Upper lobe of left lung (tissue), 6 donors: ENCODE data around the gene AGR3. TPM values are rescaled to one million over a fixed set of nuclear protein-coding genes. Genes with fewer than 3 reads are reported as not detected.

ENCODE experiments used
- ATAC-seq, 2 donors: fragments of 200-7000 bp; cut with Tn5 transposase; one replicate each; pipeline ENCODE4 v1.9.1; 2022; ENCODE audit warnings: mild to moderate bottlenecking in 2 of 2, moderate library complexity in 2 of 2; ENCODE audit not compliant: low FRiP score in 2 of 2
- DNase-seq, 2 donors: peaks; one replicate each; pipeline ENCODE4 v3.0.0-alpha.2; 2019 to 2020
- H3K27ac ChIP-seq, 4 donors: fragments of 200-600 bp; sonication (generic); one replicate each; pipeline ENCODE4 v1.5.1; 2016 to 2019
- H3K27me3 ChIP-seq, 4 donors: fragments of 200-600 bp; sonication (generic); one replicate each; pipeline ENCODE4 v1.5.1; 2017 to 2019
- H3K36me3 ChIP-seq, 4 donors: fragments of 200-600 bp; sonication (generic); one replicate each; pipeline ENCODE4 v1.5.1; 2016 to 2019
- H3K4me1 ChIP-seq, 4 donors: fragments of 200-600 bp; sonication (generic); one replicate each; pipeline ENCODE4 v1.5.1; 2018 to 2019
- H3K4me3 ChIP-seq, 4 donors: fragments of 200-600 bp; sonication (generic); one replicate each; pipeline ENCODE4 v1.5.1; 2017 to 2019; ENCODE audit warnings: mild to moderate bottlenecking in 2 of 4, moderate library complexity in 1 of 4
- H3K9me3 ChIP-seq, 4 donors: fragments of 200-600 bp; sonication (generic); one replicate each; pipeline ENCODE4 v1.5.1; 2018 to 2019
- EP300 ChIP-seq, 4 donors: sonication (generic); formaldehyde crosslinking; IDR thresholded peaks; one replicate each; pipeline ENCODE4 v1.5.1; 2017; ENCODE audit warnings: antibody characterized with exemption in 4 of 4, control low read depth in 2 of 4
- POLR2A ChIP-seq, 4 donors: fragments of 450-650 bp; IDR thresholded peaks; one replicate each; pipeline ENCODE4 v1.5.1; 2016 to 2017; ENCODE audit warnings: antibody characterized with exemption in 4 of 4, mild to moderate bottlenecking in 2 of 4
- POLR2AphosphoS5 ChIP-seq, 2 donors: sonication (generic); formaldehyde crosslinking; IDR thresholded peaks; one replicate each; pipeline ENCODE4 v1.5.1; 2017; ENCODE audit warnings: antibody characterized with exemption in 2 of 2
- WGBS, 2 donors: methylation state at CpG; one replicate each; pipeline ENCODE4 v1.1.5; 2017 to 2018; 5-methylcytosine and 5-hydroxymethylcytosine counted together
- total RNA-seq, 6 donors: library from RNA; depleted of rRNA in 4 of 6; stranded (reverse); fragments of >200 nt in 4 of 6; gene quantifications; one replicate each; pipeline versions ENCODE4 v1.1.0 to v1.2.1, GENCODE V29; 2016 to 2021
- TF ChIP-seq, protein P1 (sequence below), 6 experiments: fragments of 450-650 bp in 4 of 6; fragments of 200-600 bp in 2 of 6; sonication (generic) in 2 of 6; IDR thresholded peaks; one replicate each; pipeline ENCODE4 v1.5.1; 2016 to 2019; ENCODE audit warnings: antibody characterized with exemption in 6 of 6
- donor health status: DM: no; HTN: no; CAD: no; lungs with moderate emphysema.
- donor health status: DM: no; HTN: yes; CAD: no; lungs with severe emphysema.

Gene AGR3
- total RNA-seq, 6 donors from 2014 or later = 10.5 to 209 (median 74.6) TPM

DNA sequence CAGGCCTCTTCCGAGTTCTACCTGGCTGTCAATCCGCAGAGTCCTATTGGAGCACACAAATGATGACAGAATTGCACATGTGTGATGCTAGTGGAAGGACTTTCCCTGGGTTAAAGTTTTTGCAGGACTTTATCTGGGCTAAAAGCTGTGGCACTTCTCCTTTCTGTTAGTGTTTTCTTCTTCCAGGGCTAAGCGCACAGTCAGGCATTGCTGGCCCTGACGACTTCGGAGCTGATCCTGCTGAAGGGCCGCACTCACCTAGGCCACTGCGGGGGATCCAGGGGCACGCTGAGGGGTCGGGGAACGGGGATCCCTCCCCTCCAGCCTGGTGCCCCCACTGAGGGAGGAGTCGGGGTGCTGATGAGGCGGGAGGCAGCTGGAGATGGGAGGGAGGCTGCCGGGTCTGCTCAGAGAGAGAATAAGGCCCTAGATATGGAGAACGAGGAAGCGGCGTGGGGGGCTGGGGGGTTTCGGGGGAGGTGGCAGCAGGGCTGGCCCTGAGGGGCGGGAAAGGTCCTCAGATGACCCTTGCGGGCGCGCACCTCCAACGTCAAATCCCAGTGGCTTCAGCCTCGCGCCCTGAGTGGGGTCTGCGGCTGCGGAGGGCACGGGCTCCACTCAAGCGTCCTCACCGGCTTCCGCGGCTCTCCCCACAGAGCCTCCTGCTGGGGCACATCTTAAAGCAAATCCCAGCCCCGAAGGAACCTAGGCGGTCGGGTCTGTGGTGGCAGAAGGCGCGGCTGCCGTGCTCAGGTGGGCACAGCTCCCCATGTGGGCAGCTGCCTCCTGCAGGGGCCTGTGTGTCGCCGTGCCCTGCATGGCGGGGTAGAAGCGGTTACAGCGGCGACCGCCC, 30.9 kb downstream of the AGR3 start:
- H3K36me3 ChIP-seq = no peaks in the 10 kb centered on the region
- ATAC-seq = peak; percentile 20 to 25
- no peaks in the 10 kb centered on the region for H3K27me3 ChIP-seq
- no peaks in the 10 kb centered on the region for H3K9me3 ChIP-seq
- H3K4me3 ChIP-seq = peak overlapping the region in 1 of 4 donors; percentile 12
- DNase-seq = peak in 1 of 2 donors; percentile 77
- 74 to 90% methylated on average over 31 to 44 of the region's 44 CpGs for WGBS, 2 donors
- peaks cover 0 to 7% (median 4%) of the 10 kb centered on the region in 4 donors for H3K4me1 ChIP-seq
- H3K27ac ChIP-seq = no peak overlapping the region
- TF ChIP-seq, protein P1, sequence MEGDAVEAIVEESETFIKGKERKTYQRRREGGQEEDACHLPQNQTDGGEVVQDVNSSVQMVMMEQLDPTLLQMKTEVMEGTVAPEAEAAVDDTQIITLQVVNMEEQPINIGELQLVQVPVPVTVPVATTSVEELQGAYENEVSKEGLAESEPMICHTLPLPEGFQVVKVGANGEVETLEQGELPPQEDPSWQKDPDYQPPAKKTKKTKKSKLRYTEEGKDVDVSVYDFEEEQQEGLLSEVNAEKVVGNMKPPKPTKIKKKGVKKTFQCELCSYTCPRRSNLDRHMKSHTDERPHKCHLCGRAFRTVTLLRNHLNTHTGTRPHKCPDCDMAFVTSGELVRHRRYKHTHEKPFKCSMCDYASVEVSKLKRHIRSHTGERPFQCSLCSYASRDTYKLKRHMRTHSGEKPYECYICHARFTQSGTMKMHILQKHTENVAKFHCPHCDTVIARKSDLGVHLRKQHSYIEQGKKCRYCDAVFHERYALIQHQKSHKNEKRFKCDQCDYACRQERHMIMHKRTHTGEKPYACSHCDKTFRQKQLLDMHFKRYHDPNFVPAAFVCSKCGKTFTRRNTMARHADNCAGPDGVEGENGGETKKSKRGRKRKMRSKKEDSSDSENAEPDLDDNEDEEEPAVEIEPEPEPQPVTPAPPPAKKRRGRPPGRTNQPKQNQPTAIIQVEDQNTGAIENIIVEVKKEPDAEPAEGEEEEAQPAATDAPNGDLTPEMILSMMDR (IDR thresholded peaks at IDR 0.05) = no peak
- TF ChIP-seq POLR2A (IDR thresholded peaks at IDR 0.05) = no peak
- no peak for TF ChIP-seq EP300 (IDR thresholded peaks at IDR 0.05)
- no peak for TF ChIP-seq POLR2AphosphoS5 (IDR thresholded peaks at IDR 0.05)

- ATAC-seq = no peak
- peaks cover 0 to 7% (median 4%) of the 10 kb centered on the region in 4 donors for H3K4me1 ChIP-seq
Observed at GRCh38 chr7:16849296-16850148, 32.3 kb downstream of the AGR3 start.

DNA sequence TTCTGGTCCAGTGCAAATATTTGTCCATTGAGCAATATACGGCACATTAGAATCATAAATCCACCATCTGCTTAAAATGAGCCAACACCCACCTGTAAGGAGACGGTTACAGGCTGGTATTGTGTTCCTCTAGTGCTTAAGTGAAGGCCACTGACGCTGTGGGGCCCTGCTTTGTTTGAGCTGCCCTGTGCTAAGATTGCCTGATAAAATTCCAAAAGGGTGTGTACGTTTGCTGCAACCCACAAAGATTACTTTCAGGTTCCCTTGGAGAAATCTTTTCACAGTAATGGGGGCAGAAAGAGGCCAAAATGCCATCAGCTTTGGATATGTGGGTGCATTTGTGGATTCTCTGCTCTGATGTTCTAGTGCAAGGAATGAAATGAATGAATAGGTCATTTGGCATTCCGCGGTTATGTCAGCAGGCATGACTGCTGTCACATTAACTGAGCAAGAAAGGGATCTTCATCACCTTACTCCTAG, 34.4 kb downstream of the AGR3 start:
- Histone ChIP-seq H3K4me1 (peaks cover 0 to 7% (median 4%) of the 10 kb centered on the region in 4 donors), H3K4me3 (no peak overlapping the region), H3K9me3 (no peaks in the 10 kb centered on the region), H3K27ac (peak overlapping the region in 3 of 4 donors; percentile 3 to 27 (median 24)), H3K36me3 (no peaks in the 10 kb centered on the region), H3K27me3 (no peaks in the 10 kb centered on the region)
- TF ChIP-seq POLR2A (IDR thresholded peaks at IDR 0.05) (no peak), EP300 (IDR thresholded peaks at IDR 0.05) (peak in 1 of 4 donors; percentile 20)
- peak; percentile 78 to 90 for ATAC-seq
- peak in 1 of 2 donors; percentile 83 for DNase-seq
- WGBS, 2 donors = 45 to 55% methylated on average over 6 of the region's 6 CpGs

More at GRCh38 chr7:16849296-16850148, 32.3 kb downstream of the AGR3 start:
- H3K27ac ChIP-seq = no peak overlapping the region
- H3K4me3 ChIP-seq = no peak overlapping the region
- 87 to 94% methylated on average over 12 of the region's 12 CpGs for WGBS, 2 donors
- no peaks in the 10 kb centered on the region for H3K9me3 ChIP-seq
- no peak for TF ChIP-seq POLR2A (IDR thresholded peaks at IDR 0.05)
- no peak for TF ChIP-seq EP300 (IDR thresholded peaks at IDR 0.05)
- TF ChIP-seq POLR2AphosphoS5 (IDR thresholded peaks at IDR 0.05) = no peak
- TF ChIP-seq, protein P1 (IDR thresholded peaks at IDR 0.05) = no peak
- H3K36me3 ChIP-seq = no peaks in the 10 kb centered on the region
- no peak for DNase-seq
- no peaks in the 10 kb centered on the region for H3K27me3 ChIP-seq

GRCh38 chr7:16846601-16847165, 35.1 kb downstream of the AGR3 start:
- peaks cover 0 to 7% (median 4%) of the 10 kb centered on the region in 4 donors for H3K4me1 ChIP-seq
- H3K9me3 ChIP-seq = no peaks in the 10 kb centered on the region
- TF ChIP-seq POLR2AphosphoS5 (IDR thresholded peaks at IDR 0.05) (no peak), POLR2A (IDR thresholded peaks at IDR 0.05) (no peak), EP300 (IDR thresholded peaks at IDR 0.05) (no peak)
- TF ChIP-seq, protein P1 (IDR thresholded peaks at IDR 0.05) = no peak
- no peaks in the 10 kb centered on the region for H3K36me3 ChIP-seq
- no peak overlapping the region for H3K4me3 ChIP-seq
- ATAC-seq (no peak), DNase-seq (no peak)
- no peaks in the 10 kb centered on the region for H3K27me3 ChIP-seq
- 39 to 49% methylated on average over 2 of the region's 2 CpGs for WGBS, 2 donors
- peak overlapping the region in 2 of 4 donors; percentile 24 to 27 for H3K27ac ChIP-seq
